B cell (primary cell): ENCODE data around the gene FHIP2A. TPM values are rescaled to one million over a fixed set of nuclear protein-coding genes. Genes with fewer than 3 reads are reported as not detected.

Source experiments
- ATAC-seq: fragments of 200-7000 bp; cut with Tn5 transposase; one replicate; pipeline ENCODE4 v1.10.0; 2021; ENCODE audit warnings: low read depth, mild to moderate bottlenecking, moderate number of reproducible peaks, moderate library complexity
- CTCF ChIA-PET: fragments of 350-600 bp; sonication (Branson Sonifier 250); formaldehyde crosslinking; loops from one replicate; lab custom pipeline; 2021; ENCODE audit warnings: antibody characterized with exemption, inconsistent platforms; lab: Charles Lee
- POLR2A ChIA-PET: fragments of 350-600 bp; sonication (Branson Sonifier 250); formaldehyde crosslinking; loops from one replicate; lab custom pipeline; 2021; ENCODE audit warnings: antibody characterized with exemption; lab: Charles Lee
- DNase-seq: peaks from one replicate; pipeline ENCODE4 v3.0.0; 2013
- H2AFZ ChIP-seq: 2 replicates; pipeline ENCODE4 v1.6.1; 2012; ENCODE audit warnings: mild to moderate bottlenecking, low read depth, low read length; ENCODE audit not compliant: insufficient read depth, poor library complexity, severe bottlenecking
- H3K27ac ChIP-seq, 2 donors: 1 replicate in 1 of 2; 2 replicates in 1 of 2; pipeline ENCODE4 v1.5.1; 2012 to 2013; ENCODE audit warnings: low read length in 2 of 2, mild to moderate bottlenecking in 2 of 2, moderate library complexity in 1 of 2
- H3K27me3 ChIP-seq, 4 experiments: fragments of 200-600 bp in 1 of 4; sonication (generic) in 1 of 4; replicated peaks in 1 of 4; 1 replicate in 2 of 4; 2 replicates in 2 of 4; pipeline versions ENCODE4 v1.6.1 to v1.7.0; 2013 to 2016; ENCODE audit warnings: low read length in 3 of 4, mild to moderate bottlenecking in 2 of 4, mixed read lengths in 1 of 4, moderate library complexity in 1 of 4; ENCODE audit not compliant: insufficient read depth in 4 of 4, control insufficient read depth in 3 of 4; ENCODE audit errors: control extremely low read depth in 1 of 4
- H3K36me3 ChIP-seq, 2 experiments: replicated peaks in 1 of 2; 1 replicate in 1 of 2; 2 replicates in 1 of 2; pipeline versions ENCODE4 v1.6.1 to v1.7.1; 2013; ENCODE audit warnings: low read length in 1 of 2; ENCODE audit not compliant: insufficient read depth in 2 of 2, control insufficient read depth in 1 of 2; ENCODE audit errors: control extremely low read depth in 1 of 2, extremely low read depth in 1 of 2
- H3K4me1 ChIP-seq, 2 donors: fragments of 200-600 bp in 1 of 2; sonication (generic) in 1 of 2; 1 replicate in 1 of 2; 2 replicates in 1 of 2; pipeline versions ENCODE4 v1.5.1 to v1.6.1; 2013 to 2017; ENCODE audit warnings: low read length in 2 of 2; ENCODE audit not compliant: control insufficient read depth in 2 of 2, insufficient read depth in 2 of 2
- H3K4me2 ChIP-seq: replicated peaks from 2 replicates; pipeline ENCODE3; 2012; ENCODE audit warnings: mild to moderate bottlenecking, low read depth, low read length; ENCODE audit not compliant: poor library complexity, severe bottlenecking
- H3K4me3 ChIP-seq, 5 experiments: fragments of 200-600 bp in 1 of 5; sonication (generic) in 1 of 5; 1 replicate in 3 of 5; 2 replicates in 2 of 5; pipeline versions ENCODE4 v1.5.1 to v1.7.0; 2011 to 2016; ENCODE audit warnings: low read length in 4 of 5, mild to moderate bottlenecking in 4 of 5, low read depth in 2 of 5, control low read depth in 1 of 5, moderate library complexity in 1 of 5; ENCODE audit not compliant: insufficient read depth in 1 of 5; ENCODE audit errors: control extremely low read depth in 1 of 5, extremely low read depth in 1 of 5
- H3K79me2 ChIP-seq: fragments of 200-600 bp; sonication (generic); one replicate; pipeline ENCODE4 v1.6.0; 2016; ENCODE audit warnings: low read length; ENCODE audit not compliant: control insufficient read depth, insufficient read depth
- H3K9ac ChIP-seq: fragments of 200-600 bp; sonication (generic); 2 replicates; pipeline ENCODE4 v1.6.1; 2017; ENCODE audit warnings: mild to moderate bottlenecking, low read length, moderate library complexity
- H3K9me3 ChIP-seq, 3 donors: one replicate each; pipeline versions ENCODE4 v1.6.1 to v1.7.1; 2013; ENCODE audit warnings: low read length in 2 of 3; ENCODE audit not compliant: control insufficient read depth in 2 of 3, insufficient read depth in 1 of 3; ENCODE audit errors: control extremely low read depth in 1 of 3
- H4K20me1 ChIP-seq: 2 replicates; pipeline ENCODE4 v1.6.0; 2012; ENCODE audit warnings: mild to moderate bottlenecking, low read length; ENCODE audit not compliant: insufficient read depth, control insufficient read depth, poor library complexity, severe bottlenecking
- H3K27ac Mint-ChIP-seq: one replicate; pipeline ENCODE4 v1.8.0; 2021; ENCODE audit warnings: mixed read lengths
- H3K27me3 Mint-ChIP-seq: one replicate; pipeline ENCODE4 v1.8.0; 2021; ENCODE audit warnings: mixed read lengths
- H3K4me1 Mint-ChIP-seq: one replicate; pipeline ENCODE4 v1.8.0; 2021; ENCODE audit warnings: mixed read lengths
- H3K4me3 Mint-ChIP-seq: one replicate; pipeline ENCODE4 v1.8.0; 2021; ENCODE audit warnings: mixed read lengths
- H3K9me3 Mint-ChIP-seq: one replicate; pipeline ENCODE4 v1.8.0; 2022; ENCODE audit warnings: mixed read lengths; ENCODE audit not compliant: insufficient read depth
- CTCF ChIP-seq: fragments of 200-600 bp; IDR thresholded peaks from one replicate; pipeline ENCODE4 v1.8.0; 2022; ENCODE audit warnings: antibody characterized with exemption, mild to moderate bottlenecking
- EZH2 ChIP-seq: IDR thresholded peaks from 2 replicates; pipeline ENCODE4 v1.6.1; 2012; ENCODE audit warnings: borderline replicate concordance, low read depth, mild to moderate bottlenecking, moderate library complexity, low read length; ENCODE audit not compliant: insufficient read depth, poor library complexity, severe bottlenecking
- WGBS: methylation state at CpG from one replicate; pipeline ENCODE4 v1.1.5; 2013; ENCODE audit warnings: missing lambda C conversion rate; ENCODE audit not compliant: insufficient coverage; 5-methylcytosine and 5-hydroxymethylcytosine counted together
- intact Hi-C: fragments of 100-400 bp; cut with micrococcal nuclease; formaldehyde crosslinking; loops from one replicate; pipeline ENCODE4 v1.10.0; 2022
- polyA plus RNA-seq: library from polyadenylated mRNA; depleted of rRNA; stranded (reverse); fragments of >200 nt; gene quantifications from 2 replicates; pipeline ENCODE4 v1.2.3, GENCODE V29; 2012
- total RNA-seq, 2 donors: library from RNA; stranded (reverse); fragments of 120-200 nt in 1 of 2; gene quantifications; 1 replicate in 1 of 2; 2 replicates in 1 of 2; pipeline versions ENCODE4 v1.2.3 to v1.2.4, GENCODE V29; 2013 to 2022

Gene FHIP2A
- total and polyA plus RNA-seq, 2 donors (not counting 1 experiment from before 2014, with no cell fraction given): 4.9 to 18.2 TPM

GRCh38 chr10:114849674-114850073, 28.1 kb downstream of the FHIP2A start:
- H3K36me3 ChIP-seq: peaks cover 28 to 61% of the 10 kb centered on the region in 2 experiments
- ATAC-seq: no peak
- no peak overlapping the region for H3K27ac ChIP-seq
- no peak overlapping the region for H2AFZ ChIP-seq
- no peak overlapping the region for H3K4me2 ChIP-seq
- Mint-ChIP-seq H3K27me3 (no peaks in the 10 kb centered on the region), H3K9me3 (peaks cover 7% of the 10 kb centered on the region), H3K4me3 (no peak overlapping the region), H3K4me1 (no peaks in the 10 kb centered on the region), H3K27ac (no peak overlapping the region)
- ChIA-PET CTCF (no interaction called here), POLR2A (no interaction called here)
- no peaks in the 10 kb centered on the region for H3K79me2 ChIP-seq
- no peaks in the 10 kb centered on the region for H3K27me3 ChIP-seq
- DNase-seq: no peak
- TF ChIP-seq CTCF (no peak), EZH2 (no peak)
- peaks cover 0 to 3% (median 2%) of the 10 kb centered on the region in 3 donors for H3K9me3 ChIP-seq
- H4K20me1 ChIP-seq: no peaks in the 10 kb centered on the region
- no peak overlapping the region for H3K4me3 ChIP-seq
- H3K9ac ChIP-seq: no peak overlapping the region
- WGBS: 90% methylated on average over 3 of the region's 4 CpGs
- intact Hi-C loops: no loop called here
- no peaks in the 10 kb centered on the region for H3K4me1 ChIP-seq

GRCh38 chr10:114850126-114850525, 28.5 kb downstream of the FHIP2A start:
- no peak overlapping the region for H3K9ac ChIP-seq
- no peak for ATAC-seq
- H3K27ac ChIP-seq: no peak overlapping the region
- Mint-ChIP-seq H3K9me3 (peaks cover 7% of the 10 kb centered on the region), H3K4me3 (no peak overlapping the region), H3K4me1 (no peaks in the 10 kb centered on the region), H3K27me3 (no peaks in the 10 kb centered on the region), H3K27ac (no peak overlapping the region)
- DNase-seq: no peak
- H4K20me1 ChIP-seq: no peaks in the 10 kb centered on the region
- TF ChIP-seq CTCF (no peak), EZH2 (no peak)
- CTCF ChIA-PET: no interaction called here
- H3K4me1 ChIP-seq: no peaks in the 10 kb centered on the region
- intact Hi-C loops: no loop called here
- no peak overlapping the region for H3K4me3 ChIP-seq
- H3K36me3 ChIP-seq: peaks cover 26 to 61% of the 10 kb centered on the region in 2 experiments
- no peak overlapping the region for H2AFZ ChIP-seq
- no peak overlapping the region for H3K4me2 ChIP-seq
- no peaks in the 10 kb centered on the region for H3K79me2 ChIP-seq
- 100% methylated on average over 1 of the region's 2 CpGs for WGBS
- POLR2A ChIA-PET: no interaction called here
- peaks cover 0 to 3% (median 2%) of the 10 kb centered on the region in 3 donors for H3K9me3 ChIP-seq
- no peaks in the 10 kb centered on the region for H3K27me3 ChIP-seq
